ENCODE measurements around the gene THRB. TPM values are rescaled to one million over a fixed set of nuclear protein-coding genes. Genes with fewer than 3 reads are reported as not detected.

Gene THRB
- polyA plus RNA-seq, 1 experiment: 0.83 TPM

GRCh38 chr3:24360957-24361356, 133.7 kb downstream of the THRB start:
- DNase-seq (ENCODE audit: low read depth): no peak
- H3K36me3 ChIP-seq (ENCODE audit: control insufficient read depth, insufficient read depth, low read length): no peaks in the 10 kb centered on the region
- H3K27me3 ChIP-seq (ENCODE audit: control insufficient read depth, insufficient read depth, low read length): no peaks in the 10 kb centered on the region
- no peak for TF ChIP-seq CTCF (IDR thresholded peaks at IDR 0.05; ENCODE audit: insufficient read depth, low read depth, low read length)
- ChIA-PET POLR2A (no interaction called here), CTCF (interaction anchor here (3.4 kb wide), 1 partner anchor 8 kb away, joined by 7 read pairs; no protein-coding TSS in a partner anchor)
- no peak overlapping the region for H3K4me3 ChIP-seq (ENCODE audit: low read depth, low read length)

- no peak for TF ChIP-seq CTCF (IDR thresholded peaks at IDR 0.05; ENCODE audit: insufficient read depth, low read depth, low read length)
- Histone ChIP-seq H3K4me3 (ENCODE audit: low read depth, low read length) (no peak overlapping the region), H3K36me3 (ENCODE audit: control insufficient read depth, insufficient read depth, low read length) (no peaks in the 10 kb centered on the region), H3K27me3 (ENCODE audit: control insufficient read depth, insufficient read depth, low read length) (no peaks in the 10 kb centered on the region)
- POLR2A ChIA-PET: no interaction called here
- DNase-seq (ENCODE audit: low read depth): no peak
- CTCF ChIA-PET: interaction anchor here (0.6 kb wide), 1 partner anchor 362 kb away, joined by 3 read pairs; no protein-coding TSS in a partner anchor
Measured at GRCh38 chr3:24359645-24360462, 134.8 kb downstream of the THRB start.

GRCh38 chr3:24359102-24359501, 135.5 kb downstream of the THRB start:
- DNase-seq (ENCODE audit: low read depth): no peak
- no peak for TF ChIP-seq CTCF (IDR thresholded peaks at IDR 0.05; ENCODE audit: insufficient read depth, low read depth, low read length)
- Histone ChIP-seq H3K36me3 (ENCODE audit: control insufficient read depth, insufficient read depth, low read length) (no peaks in the 10 kb centered on the region), H3K4me3 (ENCODE audit: low read depth, low read length) (no peak overlapping the region), H3K27me3 (ENCODE audit: control insufficient read depth, insufficient read depth, low read length) (no peaks in the 10 kb centered on the region)
- CTCF ChIA-PET: interaction anchor here (0.6 kb wide), 1 partner anchor 361 kb away, joined by 3 read pairs; no protein-coding TSS in a partner anchor
- POLR2A ChIA-PET: no interaction called here

GRCh38 chr3:24357635-24358034, 137.0 kb downstream of the THRB start:
- CTCF ChIA-PET: no interaction called here
- TF ChIP-seq CTCF (IDR thresholded peaks at IDR 0.05; ENCODE audit: insufficient read depth, low read depth, low read length): no peak
- POLR2A ChIA-PET: no interaction called here

GRCh38 chr3:24355806-24356205, 138.8 kb downstream of the THRB start:
- TF ChIP-seq CTCF (IDR thresholded peaks at IDR 0.05; ENCODE audit: insufficient read depth, low read depth, low read length): no peak
- POLR2A ChIA-PET: no interaction called here
- no peak overlapping the region for H3K4me3 ChIP-seq (ENCODE audit: low read depth, low read length)
- no peaks in the 10 kb centered on the region for H3K27me3 ChIP-seq (ENCODE audit: control insufficient read depth, insufficient read depth, low read length)
- CTCF ChIA-PET: no interaction called here
- DNase-seq (ENCODE audit: low read depth): no peak
- H3K36me3 ChIP-seq (ENCODE audit: control insufficient read depth, insufficient read depth, low read length): no peaks in the 10 kb centered on the region

More at GRCh38 chr3:24357635-24358034, 137.0 kb downstream of the THRB start:
- Histone ChIP-seq H3K36me3 (ENCODE audit: control insufficient read depth, insufficient read depth, low read length) (no peaks in the 10 kb centered on the region), H3K27me3 (ENCODE audit: control insufficient read depth, insufficient read depth, low read length) (no peaks in the 10 kb centered on the region), H3K4me3 (ENCODE audit: low read depth, low read length) (no peak overlapping the region)
- DNase-seq (ENCODE audit: low read depth): no peak
